Measurements from ENCODE around the gene PLEK.
"Not testable (repeated sequence)": the region's sequence is repeated elsewhere in the genome, so short reads cannot be mapped to it uniquely, and the experiment has no call there.

The PLEK gene, protein sequence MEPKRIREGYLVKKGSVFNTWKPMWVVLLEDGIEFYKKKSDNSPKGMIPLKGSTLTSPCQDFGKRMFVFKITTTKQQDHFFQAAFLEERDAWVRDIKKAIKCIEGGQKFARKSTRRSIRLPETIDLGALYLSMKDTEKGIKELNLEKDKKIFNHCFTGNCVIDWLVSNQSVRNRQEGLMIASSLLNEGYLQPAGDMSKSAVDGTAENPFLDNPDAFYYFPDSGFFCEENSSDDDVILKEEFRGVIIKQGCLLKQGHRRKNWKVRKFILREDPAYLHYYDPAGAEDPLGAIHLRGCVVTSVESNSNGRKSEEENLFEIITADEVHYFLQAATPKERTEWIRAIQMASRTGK

DNA sequence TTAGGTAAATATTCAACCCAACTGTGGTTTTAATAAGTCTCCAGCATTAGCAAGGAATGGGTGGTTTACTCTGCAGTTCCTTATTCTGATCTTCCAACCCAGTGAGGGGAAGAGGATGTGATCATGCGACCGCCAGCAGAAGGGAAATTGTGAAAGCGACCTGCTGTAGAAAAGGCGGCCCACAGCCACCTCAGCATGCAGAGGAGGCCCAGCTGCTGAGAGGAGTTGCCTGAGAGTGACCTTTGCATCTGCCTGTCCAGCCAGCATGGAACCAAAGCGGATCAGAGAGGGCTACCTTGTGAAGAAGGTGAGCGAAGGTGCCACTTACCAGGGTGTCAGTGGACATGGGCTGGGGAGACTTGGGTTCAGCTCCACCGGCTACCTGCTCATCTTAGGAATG, at the start of gene PLEK:
TSS of gene PLEK (plus strand) at position 196 of the 400 bp plus-strand sequence. CDS start at position 266, 70 bp downstream.
- no peak for DNase-seq

DNA sequence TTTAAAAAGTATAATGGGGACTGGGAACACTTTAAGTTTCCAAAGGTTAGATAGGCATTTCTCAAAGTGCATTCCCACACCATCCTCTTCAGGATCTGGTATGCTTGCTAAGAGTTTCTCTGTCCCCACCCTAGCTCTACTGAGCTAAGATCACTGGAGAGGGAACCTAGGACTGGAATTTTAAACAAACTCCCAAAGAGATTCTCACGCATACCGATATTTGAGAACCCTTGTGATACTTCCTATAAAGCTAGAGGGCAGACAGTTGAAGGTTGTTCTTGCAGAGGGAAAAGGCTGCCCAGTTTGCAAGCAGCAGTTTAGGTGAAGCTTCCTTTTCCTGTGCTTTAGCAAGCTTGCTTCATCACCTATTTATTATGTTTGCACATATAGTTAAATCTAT, 49.0 kb upstream of the PLEK start:
- DNase-seq: no peak

DNA sequence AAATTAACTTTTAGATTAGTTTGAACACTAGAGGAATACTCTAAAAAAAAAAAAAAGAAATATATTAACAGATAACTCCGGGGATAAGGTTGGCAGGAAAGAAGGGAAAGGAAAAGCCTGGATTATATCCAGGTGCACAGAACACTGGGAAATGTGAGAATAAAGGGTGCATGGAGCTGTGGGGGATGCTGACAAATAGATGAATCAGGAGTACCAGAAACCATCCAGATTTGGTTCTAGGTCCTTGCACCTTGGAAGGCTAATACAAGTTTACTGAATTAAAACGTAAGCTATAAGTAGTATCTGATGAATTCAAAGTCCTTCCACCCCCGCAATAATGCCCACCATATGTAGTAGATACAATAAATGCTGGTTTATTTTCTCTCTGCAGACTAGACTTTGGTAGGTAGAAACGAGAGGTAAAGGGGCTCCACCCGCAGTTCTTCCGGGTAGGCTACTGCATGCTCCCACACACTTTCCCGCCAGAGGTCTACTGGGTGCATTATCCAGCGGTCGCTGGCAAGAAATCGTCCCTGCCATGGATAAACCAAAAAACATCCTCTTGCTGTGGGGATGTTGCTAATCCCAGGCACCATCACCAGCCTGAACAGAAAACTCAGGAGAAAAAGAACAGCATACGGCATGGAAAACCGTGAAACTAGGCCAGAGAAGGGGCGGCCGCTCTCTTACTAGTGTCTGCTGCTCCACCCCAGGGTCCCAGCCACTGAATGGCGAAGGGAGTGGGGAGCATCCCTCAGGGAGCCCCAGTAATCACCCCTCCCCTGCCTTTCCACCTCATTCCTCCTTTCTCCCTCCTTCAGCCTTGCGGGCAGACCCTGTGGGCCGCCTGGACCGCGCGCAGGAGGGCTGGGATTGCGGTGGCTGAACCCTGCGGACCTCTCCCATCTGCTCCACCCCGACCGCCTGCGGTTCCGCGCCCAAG, 46.8 kb upstream of the PLEK start:
- DNase-seq: no peak

DNA sequence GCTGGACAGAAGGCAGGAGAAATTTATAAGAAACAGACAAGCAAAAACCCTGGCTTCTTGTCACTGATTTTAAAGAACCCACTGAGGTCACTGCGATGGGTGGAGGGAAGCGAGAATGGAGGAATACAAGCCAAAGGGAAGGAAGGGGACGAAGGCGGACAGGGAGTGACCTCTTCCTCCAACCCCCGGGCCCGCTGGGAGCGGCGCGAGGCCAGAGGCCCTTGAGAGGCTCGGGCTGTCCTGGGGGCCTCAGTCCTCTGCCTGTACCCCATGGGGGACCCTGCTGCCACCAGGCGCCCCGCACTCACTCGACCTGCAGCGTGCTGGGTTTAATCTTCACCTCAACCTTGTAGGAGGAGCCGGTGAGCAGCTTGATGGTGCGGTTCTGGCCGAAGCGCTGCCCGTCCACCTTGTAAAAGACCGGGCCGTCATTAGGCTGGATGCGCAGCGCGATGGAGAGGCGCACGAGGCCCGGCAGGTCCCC, 46.1 kb upstream of the PLEK start:
- DNase-seq: no peak

DNA sequence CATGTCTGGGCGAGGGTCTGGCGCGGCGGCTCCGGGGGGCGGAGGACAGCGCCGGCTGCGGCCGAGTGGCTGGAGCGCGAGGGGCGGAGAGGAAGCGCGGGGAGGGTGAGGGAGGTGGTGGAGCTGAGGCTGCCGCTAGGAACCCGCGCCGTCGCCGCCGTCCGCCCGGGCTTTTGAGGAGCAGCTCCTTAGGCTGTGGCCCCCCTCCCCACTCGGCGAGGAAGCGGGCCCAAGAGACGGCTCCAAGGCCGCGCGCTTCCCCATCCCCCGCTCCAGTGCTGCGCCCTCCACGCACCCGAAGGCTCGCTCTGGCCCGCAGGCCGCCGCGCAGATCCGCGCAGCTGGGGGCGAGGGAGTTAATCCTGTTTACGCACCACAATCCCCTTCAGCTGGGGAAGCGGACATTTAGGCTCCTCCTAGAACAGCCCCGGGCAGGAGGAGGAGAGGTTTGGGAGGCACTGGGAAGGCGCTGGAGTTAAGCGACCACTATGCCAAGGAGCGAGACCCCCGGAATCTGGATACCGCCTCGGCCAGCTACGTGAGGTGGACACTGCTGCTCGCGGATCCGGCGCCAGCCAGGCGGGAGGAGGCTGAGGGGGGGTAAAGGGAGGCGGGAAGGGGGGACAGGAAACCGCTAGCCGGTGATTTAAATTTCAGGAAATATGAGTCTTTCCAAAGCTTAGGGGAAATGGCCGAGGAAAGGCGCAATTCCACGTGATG, 45.5 kb upstream of the PLEK start, which contains the start of gene CNRIP1:
TSS of gene CNRIP1 (minus strand) at position 552 of the 720 bp plus-strand sequence. CDS start at position 3, 549 bp downstream.
- no peak for DNase-seq

DNA sequence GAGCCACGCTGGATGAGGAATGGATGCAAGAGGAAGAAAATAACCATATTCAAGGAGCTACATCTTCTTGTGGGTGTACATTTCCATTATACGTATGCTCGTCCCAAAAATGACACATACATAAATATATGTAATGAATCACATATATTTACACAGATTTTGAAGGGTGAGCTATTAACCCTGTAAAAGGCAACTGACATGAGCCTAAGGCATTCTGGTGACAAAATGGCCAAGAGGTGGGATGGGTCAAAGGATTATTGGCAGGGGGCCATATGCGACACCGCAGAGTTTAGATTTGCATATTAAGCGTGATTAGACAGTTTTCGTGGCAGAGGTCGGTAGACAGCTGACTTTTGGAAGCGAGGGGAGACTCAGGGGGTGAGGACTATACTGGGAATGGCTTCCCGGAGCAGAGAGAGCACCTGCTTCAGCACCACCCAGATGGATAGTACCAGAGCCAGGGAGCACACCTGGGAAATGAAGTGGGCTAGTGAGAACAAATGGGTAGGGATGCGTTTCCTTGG, 44.9 kb upstream of the PLEK start:
- no peak for DNase-seq

DNA sequence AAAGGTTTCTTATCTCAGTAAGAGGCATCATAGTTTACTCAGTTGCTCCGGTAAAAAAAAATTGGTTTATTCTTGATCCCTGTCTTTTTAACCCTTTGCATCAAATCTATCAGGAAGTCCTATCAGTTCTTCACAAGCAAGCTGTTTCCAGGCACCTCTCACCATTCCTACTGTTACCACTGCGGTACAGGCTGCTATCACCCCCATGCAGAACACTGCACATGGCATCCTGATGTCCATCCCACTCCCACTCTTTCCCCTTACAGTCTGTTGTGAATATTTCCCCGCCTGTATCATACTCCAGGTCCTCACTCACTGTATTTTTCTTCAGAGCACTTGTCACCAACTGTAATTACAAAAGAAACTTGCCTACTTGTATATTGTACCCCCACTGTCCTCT, 40.0 kb upstream of the PLEK start:
- DNase-seq: no peak

DNA sequence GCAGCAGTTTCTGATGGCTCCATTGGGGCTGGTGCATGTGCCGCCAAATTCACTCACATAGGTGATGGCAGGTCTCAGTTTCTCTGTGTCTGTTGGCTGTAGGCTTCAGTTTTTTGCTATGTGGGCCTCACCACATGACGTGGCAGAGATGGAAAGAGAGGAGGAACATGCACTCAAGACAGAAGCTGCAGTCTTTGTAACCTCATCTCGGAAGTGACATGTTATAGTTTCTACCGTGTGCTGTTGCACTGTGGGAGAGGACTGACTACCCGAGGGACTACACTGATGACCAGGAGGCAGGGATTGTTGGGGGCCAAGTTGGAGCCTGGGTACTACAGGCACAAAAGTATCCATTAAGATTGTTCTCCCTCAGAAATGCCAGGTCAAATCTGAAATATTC, 36.2 kb upstream of the PLEK start:
- no peak for DNase-seq

DNA sequence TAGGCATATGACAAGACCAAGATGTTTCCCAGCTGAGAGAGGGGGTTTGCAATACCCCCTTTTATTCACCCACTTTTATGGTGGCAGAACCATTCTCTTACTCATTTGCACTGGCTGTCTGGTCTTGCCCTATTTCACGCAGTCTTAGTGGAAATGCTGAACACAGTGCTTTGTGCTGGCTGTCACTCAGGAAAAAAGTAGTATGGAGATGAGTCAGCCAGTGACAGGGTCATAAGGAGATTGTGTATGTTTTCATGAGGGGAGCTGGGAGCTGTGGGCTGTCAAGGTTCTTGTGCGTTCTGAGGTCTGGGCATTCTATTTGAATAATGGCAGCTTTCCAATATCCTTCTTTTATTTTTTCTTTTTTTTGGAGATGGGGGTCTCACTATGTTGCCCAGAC, 34.4 kb upstream of the PLEK start:
- DNase-seq: no peak

DNA sequence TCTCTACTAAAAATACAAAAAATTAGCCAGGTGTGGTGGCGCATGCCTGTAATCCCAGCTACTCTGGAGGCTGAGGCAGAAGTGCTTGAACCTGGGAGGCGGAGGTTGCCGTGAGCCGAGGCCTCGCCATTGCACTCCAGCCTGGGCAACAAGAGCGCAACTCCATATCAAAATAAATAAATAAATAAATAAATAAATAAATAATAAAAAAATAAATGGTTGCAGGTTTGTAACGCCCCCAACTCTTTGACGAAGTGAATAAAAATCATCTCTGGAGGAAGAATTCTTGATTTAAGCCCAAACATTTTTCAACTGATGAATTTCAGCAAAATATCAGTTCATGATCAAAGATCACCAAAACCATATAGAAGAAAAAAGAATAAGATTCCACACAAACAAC, 32.1 kb upstream of the PLEK start:
- no peak for DNase-seq

DNA sequence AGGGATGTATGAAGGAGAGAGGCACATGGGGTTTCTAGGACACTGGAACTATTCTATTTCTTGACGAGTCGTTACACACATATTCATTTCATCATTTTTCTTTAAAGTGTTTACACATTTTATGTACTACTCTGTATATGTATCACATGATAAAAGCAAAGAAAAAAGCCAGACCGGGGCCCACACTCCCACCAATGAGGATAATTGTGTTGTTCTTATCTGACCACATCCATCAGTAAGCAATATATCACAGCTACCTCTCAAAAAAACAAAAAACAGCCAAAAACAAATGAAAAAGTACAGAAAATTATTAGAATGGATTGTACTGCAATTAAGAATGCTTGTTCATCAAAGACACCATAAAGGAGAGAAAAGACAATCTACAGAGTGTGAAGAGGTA, 31.2 kb upstream of the PLEK start:
- no peak for DNase-seq

DNA sequence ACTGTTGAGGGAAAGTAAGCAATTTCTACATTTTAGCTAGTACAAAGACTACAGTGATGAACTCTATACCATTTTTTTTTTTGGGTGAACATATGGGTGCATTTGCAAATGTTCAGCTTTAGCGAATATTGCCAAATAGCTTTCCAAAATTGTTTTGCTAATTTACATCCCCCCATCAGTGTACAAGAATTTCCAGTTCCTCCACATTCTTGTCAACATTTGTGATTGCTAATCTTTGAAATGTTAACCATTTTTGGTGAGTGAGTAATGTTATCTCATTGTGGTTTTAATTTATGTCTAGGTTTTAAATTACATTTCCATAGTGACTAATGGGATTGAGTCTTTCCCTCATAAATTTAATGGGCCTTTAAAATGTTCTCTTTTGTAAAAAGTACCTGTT, 28.9 kb upstream of the PLEK start:
- no peak for DNase-seq

DNA sequence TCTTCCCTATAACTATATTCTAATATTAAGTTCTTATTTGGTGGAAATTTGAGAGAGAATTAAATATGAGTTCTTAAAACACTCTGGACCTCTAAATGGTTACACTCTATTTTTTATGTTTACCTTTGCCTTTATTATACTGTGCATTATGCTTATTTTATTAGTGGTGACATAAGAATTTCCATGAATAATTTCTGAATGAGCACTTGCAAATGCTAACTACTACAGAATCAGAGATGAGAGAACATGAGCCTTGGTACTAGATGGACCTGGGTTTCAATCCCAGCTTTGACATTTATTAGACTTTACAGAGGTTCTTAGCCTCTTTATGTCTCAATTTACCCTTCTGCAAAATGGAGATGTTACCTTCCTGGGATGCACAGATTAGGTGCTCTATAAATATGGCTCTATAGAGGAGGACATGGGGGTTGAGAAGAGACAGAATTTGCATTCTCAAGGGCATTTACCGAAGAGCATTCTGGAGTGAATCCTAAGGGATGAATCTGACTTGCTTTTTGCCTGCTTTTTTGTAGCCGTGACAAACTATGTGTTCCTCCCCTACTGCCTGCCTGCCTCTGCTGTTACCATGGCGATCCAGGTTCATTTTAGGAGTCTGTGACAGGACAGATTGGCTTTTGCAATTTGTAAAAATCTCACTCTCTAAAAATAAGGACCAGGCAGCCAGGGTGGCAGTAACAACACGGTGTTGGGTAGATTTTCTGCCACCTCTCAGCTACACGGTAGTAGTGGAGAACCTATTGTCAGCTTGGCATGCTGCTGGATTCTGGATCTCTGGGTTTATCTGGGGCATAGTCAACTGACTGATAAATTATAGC, 24.6 kb upstream of the PLEK start:
- no peak for DNase-seq

DNA sequence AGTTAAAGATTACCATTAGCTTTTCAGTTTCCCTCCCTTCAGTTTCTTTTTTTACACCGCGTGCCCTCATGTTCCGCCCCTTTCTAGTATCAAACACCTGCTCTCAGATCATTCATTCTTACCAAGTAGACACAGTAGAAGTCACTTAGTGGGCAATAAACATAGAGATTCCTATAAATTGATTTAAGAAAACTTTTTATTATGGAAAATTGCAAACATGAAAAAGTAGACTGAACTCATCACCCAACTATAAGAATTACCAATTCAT, 24.1 kb upstream of the PLEK start:
- no peak for DNase-seq

DNA sequence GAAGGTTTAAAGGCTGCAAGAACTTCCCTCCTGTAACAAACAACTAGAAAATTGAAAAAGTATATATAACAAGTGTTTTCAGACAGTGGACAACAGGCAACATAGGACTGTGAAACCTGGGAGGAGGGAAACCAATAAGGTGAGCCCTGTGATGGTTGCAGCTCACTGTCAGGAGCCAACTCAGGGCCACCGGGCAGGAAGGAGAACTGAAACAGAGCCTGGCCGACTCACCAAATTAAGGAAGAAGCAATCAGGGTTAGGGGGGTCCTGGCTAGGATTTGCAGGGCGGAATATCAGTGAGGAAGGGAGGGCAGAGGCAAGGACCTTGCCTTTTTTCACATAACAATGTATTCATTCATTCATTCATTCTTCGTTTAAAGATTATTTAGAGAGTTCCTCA, 23.5 kb upstream of the PLEK start:
- no peak for DNase-seq

DNA sequence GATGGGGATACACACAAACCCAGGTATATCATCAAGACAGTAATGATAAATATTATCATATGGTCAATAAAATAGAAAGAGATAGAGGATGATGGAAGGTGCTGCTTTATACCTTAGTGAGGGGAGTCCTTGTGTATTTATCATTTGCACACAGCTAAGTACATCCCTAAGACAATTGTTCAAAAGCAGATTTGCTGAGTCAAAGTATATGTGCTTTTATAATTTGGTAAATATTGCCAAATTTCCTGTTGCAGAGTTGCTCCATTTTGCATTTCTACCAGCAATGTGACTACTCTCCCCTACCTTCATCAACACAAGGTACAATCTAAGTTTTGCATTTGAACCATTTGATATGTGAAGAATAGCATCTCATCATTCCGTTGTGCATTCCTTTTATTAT, 22.6 kb upstream of the PLEK start:
- DNase-seq: no peak

DNA sequence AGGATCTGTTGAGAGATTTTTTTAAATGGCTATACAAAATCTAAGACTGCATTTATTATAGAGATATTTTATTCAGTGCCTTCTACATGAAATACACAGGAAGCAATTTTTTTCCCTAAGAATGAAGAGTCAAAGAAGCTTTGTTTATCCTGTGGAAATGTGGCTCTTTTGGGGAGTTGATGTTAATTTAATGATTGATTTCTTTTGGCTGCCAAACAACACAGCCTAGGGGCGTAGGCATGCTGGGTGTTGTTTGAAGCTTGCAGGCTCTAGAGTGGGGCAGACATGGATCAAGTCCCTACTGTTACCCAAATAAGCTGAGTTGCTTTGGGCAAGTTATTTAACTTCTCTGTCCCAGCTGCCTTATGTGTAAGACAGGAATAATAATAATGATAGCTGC, 21.1 kb upstream of the PLEK start:
- no peak for DNase-seq

DNA sequence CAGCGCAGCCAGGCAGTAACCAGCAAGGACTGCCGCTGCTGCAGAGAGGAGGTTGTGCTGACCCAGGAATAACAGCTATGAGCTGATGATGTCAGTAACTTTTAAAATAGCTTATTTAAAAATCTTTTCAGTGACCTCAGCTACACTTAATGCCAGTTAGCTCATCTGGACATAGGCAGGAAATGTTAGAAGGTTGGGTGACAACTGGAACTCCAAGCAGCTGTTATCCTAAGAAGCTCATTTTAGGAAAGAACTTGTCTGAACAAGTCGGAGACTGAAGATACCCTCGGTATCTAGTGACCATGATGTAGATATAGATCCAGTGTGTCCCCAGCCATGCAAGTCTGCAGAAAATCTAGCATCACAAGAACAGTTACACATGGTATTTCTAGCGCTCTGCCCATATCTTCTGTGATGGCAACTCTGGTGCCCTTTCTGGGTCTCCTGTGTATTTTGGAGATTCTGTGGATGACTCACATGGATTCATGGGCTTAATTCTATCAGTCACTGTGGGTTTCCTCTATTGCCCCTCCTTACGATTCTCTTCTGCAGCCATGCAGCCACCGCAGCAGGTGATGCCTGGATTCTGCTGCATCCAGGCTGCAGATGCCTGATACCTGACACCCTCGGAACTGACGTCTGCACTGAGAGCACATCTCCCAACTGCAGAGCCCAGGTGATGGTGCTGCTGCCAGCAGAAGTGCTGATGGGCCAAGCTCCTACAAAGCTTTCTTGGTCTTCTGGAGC, 19.8 kb upstream of the PLEK start:
- no peak for DNase-seq

DNA sequence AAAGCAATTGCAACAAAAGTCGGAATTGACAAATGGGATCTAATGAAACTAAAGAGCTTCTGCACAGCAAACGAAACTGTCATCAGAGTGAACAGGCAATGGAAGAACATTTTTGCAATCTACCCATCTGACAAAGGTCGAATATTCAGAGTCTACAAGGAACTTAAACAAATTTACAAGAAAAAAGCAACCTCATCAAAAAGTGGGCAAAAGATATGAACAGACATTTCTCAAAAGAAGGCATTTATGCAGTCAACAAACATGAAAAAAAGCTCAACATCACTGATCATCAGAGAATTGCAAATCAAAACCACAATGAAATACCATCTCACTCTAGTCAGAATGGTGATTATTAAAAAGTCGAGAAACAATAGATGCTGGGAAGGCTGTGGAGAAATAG, 16.0 kb upstream of the PLEK start:
- DNase-seq: not testable (repeated sequence)

DNA sequence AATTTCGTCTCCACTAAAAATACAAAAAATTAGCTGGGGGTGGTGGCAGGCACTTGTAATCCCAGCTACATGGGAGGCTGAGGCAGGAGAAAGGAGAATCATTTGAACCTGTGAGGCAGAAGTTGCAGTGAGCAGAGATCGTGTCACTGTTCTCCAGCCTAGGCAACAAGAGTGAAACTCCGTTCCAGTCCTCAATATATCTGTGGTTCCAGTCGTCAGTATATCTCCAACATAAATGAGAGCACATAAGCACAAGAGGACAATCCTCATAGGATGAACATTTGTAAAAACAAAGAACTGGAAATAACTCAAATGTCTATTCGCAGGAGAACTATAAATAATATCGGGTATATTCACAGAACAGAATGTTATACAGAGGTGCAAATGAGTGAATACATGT, 13.1 kb upstream of the PLEK start:
- DNase-seq: no peak

DNA sequence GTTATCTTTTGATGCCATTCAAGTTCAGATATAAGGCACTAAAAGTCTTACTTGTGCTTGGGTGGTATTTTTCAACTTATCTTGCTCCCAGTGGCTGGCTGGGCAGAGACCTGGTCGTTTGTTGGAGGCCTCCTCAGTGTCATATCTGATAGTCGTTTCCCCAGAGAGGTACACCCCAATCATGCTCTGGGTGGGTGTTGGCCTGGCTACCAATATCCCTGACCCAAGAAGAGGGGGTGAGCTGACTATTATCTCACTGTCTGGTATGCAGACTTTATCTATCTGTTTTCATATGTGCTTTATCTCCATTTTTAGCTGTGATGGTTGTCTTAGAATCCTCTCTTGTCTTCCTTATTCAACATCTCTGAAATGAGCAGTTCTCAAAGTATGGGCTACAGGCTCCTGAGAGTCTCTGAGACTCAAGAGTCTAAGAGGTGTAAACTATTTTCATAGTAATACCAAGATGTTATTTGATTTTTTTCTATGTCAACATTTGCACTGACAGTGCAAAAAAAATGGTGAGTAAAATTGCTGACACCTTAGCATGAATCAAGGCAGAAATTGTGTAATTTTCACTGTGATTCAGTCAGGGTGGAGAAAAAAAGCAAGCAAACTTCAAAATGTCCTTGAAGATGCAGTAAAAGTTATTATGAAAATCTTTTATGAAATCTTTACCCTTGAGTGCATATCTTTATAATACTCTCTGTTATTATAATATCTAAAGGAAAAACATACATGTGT, 12.3 kb upstream of the PLEK start:
- no peak for DNase-seq

Data from stimulated activated CD4-positive, alpha-beta T cell treated with anti-CD3 and anti-CD28 coated beads, Interleukin-12 subunit alpha, Interleukin-12 subunit beta, amount 100 ng/mL, for 4 hours (primary cell).